AML-193 (cell line): ENCODE results near the gene DCK.

ENCODE experiments used
- DNase-seq, 2 experiments: peaks; one replicate each; lab custom pipeline; 2025; lab: John Stamatoyannopoulos, UW

Gene DCK

DNA sequence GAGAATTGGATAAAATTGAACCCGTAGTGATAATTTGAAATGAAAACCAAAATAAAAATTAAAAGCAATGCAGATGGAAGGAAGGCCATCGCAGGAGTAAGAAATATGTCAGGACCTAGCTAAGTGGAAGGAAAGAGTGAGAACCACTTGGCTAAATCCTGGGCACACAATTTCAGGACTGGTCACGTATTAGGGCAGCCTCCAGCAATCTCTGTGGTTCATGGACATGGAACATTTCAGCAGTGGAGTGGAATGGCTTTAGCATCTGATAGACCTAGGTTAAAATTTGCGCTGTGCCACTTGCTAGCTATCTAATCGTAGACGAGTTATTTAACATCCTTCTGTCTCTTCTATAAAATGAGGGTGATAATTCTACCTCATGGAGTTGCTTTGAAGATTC, 71.1 kb downstream of the DCK start:
- no peak for DNase-seq

DNA sequence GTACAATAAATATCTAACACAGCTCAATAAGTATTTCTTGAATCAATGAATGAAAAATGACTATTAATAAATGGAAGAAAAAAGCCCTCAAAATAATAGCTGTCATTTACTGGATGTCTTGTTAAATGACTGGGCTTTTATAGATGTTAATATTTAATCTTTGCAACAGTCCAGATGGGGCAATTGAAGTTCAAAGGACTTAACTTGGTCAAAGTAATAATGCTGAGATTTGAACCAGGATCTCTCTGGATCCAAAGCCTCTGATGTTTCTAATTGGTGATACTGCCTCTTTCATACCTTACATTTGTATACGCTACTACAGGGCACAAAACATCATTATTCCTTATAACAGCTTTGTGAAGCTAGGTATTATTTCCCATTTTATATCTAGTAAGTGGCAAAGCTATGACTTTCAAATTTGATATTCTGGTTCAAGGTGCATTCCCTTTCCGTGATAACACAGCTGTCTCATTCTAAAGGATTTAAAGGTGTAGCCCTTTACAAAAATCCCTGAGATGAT, 72.6 kb downstream of the DCK start:
- no peak for DNase-seq

DNA sequence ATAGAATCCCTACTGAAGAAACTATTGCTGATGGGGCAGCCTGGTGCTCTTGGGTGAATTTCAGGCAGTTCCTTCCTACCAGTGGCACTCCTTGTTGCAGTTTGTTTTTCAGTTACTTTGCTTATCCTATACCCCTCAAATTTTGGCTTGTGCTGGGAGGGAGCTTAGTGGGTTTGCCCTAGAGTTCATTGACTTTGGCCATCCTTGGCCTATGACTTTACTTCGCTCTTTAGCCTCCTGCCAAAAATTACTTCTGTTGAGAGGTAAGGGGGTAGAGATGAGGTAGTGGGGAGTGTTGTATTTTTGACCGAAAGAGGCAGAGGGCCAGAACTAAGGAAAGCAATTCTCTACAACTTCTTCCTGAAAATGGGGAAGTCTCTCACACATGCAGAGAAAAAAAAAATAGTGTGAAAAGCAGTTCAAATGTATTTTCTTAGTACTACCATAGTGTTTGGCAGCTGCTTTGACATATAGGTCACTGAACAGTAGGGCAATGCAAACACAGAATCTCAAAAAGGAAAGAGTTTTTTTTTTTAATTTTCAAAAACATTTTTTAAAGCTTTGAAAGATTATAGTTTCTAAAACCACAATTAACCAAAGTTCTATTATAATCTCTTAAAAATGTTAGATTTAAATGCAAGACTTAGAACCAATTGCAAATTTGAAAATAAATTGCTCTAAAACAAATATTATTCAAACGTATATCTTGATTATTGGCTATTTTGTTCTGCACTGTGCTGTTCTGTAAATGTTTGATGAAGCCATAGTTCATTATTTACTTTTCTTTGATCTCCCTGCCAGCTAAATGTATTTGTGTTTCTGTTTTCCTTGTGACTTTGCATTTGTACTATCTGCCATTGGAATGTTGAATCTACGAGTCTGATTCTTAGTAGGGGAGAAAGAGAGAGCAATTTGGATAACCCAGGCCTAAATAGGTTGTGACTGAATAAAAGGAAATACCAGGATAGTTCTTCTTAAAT, 73.6 kb downstream of the DCK start:
- no peak for DNase-seq

DNA sequence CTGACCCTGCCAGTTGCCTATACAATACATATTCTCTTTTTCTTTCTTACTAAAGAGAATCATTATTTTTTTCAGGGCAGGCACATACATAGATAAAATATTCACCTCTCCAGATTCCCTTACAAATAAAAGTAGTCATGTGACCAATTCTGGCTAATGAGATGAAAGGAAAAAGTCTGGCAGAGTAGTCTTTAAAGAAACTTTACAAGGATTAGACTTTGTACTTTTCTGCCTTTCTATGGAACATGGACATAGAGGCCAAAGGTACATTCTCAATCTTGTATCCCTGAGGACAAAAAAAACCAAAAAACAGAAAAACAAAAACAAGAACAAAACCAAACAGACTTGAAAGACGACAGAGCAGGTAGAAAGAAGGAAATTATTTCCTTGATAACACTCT, 75.6 kb downstream of the DCK start:
- no peak for DNase-seq

DNA sequence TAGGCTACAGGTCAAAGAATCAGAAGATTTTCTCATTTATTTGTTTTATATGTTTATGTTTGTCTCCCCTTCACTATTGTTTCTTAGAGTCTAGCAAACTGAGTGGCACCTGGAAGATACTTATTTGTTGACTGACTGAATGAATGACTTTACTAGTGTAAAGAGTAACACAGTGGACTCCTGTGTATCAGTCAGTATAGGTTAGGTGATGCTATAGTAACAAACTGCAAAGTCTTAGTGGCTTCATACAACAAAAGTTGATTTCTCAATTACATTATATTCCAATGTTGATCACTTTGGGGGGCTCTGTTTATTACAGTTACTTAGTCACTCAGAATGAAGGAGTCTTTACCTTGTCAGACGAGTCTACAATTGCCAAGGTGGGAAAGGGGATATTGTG, 76.6 kb downstream of the DCK start:
- DNase-seq, result no peak

DNA sequence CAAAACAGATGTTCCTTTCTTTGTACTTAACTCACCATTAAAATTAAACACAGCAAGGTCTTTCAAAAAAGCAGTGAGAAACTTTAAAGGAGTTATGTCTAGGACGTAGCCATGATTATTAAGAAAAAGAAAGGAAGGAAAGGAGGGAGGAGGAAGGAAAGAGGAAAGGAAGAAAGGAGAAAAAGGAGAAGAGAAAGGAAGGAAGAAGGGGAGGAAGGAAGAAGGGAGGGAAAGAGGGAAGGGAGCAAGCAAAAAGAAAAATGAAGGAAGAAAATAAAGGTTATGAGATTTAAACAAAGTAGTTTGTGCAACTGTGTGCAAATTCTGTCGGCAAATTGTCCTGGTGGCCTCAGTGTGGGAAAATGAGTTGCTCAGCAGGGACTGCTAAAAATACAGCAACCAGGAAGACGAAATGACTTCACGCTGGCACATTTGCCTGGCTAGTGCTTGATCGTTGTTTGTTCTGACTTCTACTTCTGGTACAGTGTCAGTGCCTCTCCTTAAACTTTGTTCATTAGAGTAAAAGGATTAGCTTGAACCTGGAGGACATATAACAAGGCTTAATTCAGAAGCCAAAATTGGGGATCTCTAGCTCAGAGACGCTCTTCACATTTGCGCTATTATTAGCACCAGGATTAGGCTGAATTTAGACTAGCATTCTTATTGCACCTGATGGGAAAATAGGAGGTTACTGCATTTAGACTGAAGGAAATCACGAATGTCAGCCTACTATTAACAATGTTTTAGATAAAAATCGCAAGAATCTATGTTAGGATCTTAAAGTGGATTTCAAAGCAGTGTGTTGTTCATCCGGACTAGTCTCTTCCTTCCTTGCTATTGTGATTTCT, 81.2 kb downstream of the DCK start:
- DNase-seq, result no peak
